GM12874 (cell line): ENCODE results near the gene SHFL.

Experiments used
- TF ChIP-seq, protein P1 (sequence below): IDR thresholded peaks from 2 replicates; pipeline ENCODE4 v1.5.1; 2011; ENCODE audit warnings: low read depth, mild to moderate bottlenecking, control low read depth, low read length, moderate library complexity; ENCODE audit not compliant: insufficient read depth

SHFL gene

DNA sequence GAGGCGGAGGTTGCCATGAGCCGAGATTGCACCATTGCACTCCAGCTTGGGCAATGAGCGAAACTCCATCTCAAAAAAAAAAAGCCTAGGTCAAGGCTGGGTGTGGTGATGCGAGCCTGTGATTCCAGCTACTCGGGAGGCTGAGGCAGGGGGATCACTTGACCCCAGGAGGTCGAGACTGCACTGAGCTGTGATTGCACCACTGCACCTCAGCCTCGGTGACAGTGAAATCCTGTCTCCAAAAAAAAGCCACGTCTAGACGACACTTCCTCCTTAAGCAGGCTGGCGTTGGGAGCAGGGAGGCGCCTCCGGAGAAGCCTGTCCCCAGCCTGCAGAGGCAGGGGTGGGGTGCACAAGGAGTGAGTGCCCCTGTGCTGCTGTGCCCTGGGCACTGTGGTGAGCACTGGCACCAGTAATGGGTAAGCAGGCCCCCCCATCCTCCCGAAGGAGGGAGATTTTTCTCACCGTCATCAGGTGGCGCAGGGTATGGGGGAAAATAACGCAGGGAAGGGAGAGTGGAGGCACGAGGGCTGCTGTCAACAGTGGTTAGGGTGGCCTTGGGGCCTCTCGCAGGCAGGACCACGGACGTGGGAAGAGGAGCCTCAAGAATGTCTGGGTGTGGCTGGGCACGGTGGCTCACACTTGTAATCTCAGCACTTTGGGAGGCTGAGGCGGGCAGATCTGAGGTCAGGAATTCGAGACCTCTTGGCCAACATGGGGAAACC is 26.1 kb downstream of the SHFL start:
- TF ChIP-seq, protein P1, sequence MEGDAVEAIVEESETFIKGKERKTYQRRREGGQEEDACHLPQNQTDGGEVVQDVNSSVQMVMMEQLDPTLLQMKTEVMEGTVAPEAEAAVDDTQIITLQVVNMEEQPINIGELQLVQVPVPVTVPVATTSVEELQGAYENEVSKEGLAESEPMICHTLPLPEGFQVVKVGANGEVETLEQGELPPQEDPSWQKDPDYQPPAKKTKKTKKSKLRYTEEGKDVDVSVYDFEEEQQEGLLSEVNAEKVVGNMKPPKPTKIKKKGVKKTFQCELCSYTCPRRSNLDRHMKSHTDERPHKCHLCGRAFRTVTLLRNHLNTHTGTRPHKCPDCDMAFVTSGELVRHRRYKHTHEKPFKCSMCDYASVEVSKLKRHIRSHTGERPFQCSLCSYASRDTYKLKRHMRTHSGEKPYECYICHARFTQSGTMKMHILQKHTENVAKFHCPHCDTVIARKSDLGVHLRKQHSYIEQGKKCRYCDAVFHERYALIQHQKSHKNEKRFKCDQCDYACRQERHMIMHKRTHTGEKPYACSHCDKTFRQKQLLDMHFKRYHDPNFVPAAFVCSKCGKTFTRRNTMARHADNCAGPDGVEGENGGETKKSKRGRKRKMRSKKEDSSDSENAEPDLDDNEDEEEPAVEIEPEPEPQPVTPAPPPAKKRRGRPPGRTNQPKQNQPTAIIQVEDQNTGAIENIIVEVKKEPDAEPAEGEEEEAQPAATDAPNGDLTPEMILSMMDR = no peak

DNA sequence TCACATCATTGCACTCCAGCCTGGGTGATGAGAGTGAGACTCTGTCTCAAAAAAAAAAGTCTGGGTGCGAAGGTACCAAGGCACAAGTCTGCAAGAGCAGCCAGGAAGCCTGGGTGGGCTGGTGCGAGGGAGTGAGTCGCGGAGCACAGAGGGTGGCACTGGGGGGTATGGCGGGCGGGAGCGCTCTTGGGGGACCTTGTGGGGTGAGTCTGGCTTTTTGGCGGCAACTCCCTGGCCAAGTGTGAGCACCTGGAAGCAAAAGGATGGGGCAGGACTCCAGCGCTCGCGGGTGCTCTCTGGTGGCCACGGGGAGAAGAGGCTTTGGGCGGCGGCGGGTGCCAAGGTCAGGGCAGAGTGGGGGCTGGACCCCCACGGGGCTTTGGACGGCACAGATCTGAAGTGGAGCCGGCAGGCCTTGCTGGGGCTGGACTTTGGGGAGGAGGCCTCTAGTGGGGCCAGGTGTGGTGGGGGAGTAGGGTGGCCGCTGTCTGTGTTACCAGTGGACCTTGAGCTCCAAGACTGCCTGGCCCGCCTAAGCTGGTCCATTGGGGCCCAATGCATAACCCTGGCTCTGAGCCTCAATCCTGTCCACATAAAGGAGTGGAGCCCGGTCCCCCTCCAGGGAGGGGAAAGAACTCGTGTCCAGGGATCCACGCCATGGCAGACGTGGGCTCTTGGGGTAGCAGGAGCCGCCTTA is 26.9 kb downstream of the SHFL start:
- TF ChIP-seq, protein P1 = peak; percentile 90

DNA sequence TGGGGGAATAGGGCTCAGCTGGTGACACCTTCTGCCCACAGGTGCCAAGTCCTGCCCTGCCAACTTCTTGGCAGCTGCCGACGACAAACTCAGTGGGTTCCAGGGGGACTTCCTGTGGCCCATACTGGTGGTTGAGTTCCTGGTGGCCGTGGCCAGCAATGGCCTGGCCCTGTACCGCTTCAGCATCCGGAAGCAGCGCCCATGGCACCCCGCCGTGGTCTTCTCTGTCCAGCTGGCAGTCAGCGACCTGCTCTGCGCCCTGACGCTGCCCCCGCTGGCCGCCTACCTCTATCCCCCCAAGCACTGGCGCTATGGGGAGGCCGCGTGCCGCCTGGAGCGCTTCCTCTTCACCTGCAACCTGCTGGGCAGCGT is 27.5 kb downstream of the SHFL start:
- TF ChIP-seq, protein P1 = no peak

GRCh38 chr19:10113964-10114650 is 28.0 kb downstream of the SHFL start:
- TF ChIP-seq, protein P1 = no peak

- TF ChIP-seq, protein P1 = no peak
These were observed 28.7 kb downstream of the SHFL start for GRCh38 chr19:10114651-10115391.

GRCh38 chr19:10115392-10116084 is 29.4 kb downstream of the SHFL start:
- TF ChIP-seq, protein P1 = no peak
